SU-DHL-6 (cell line): Measurements from ENCODE around the gene AGBL4.

Experiments used
- H2AFZ ChIP-seq: fragments of 200-600 bp; sonication (generic); 2 replicates; pipeline ENCODE4 v1.6.1; 2014; ENCODE audit warnings: low read depth, mild to moderate bottlenecking, moderate library complexity, mixed read lengths, antibody characterized with exemption, low read length; ENCODE audit not compliant: severe bottlenecking
- H3F3A ChIP-seq: fragments of 200-600 bp; shearing (Covaris generic); 2 replicates; pipeline ENCODE4 v1.6.0; 2016; ENCODE audit warnings: antibody characterized with exemption, mild to moderate bottlenecking; ENCODE audit not compliant: insufficient read depth
- H3K27ac ChIP-seq: fragments of 200-600 bp; sonication (generic); 2 replicates; pipeline ENCODE4 v1.5.1; 2016; ENCODE audit warnings: low read depth, mild to moderate bottlenecking, low read length, moderate library complexity, mixed read lengths
- H3K27me3 ChIP-seq: fragments of 200-600 bp; sonication (generic), shearing (Covaris generic); 2 replicates; pipeline ENCODE4 v1.6.0; 2014; ENCODE audit warnings: mild to moderate bottlenecking, low read length
- H3K36me3 ChIP-seq: fragments of 200-600 bp; sonication (generic); 2 replicates; pipeline ENCODE4 v1.6.1; 2014; ENCODE audit warnings: mild to moderate bottlenecking, low read length, mixed read lengths
- H3K4me2 ChIP-seq: fragments of 300-600, 200-600 bp; shearing (Covaris generic), sonication (generic); 2 replicates; pipeline ENCODE4 v1.6.0; 2014; ENCODE audit warnings: low read length, low read depth, mild to moderate bottlenecking; ENCODE audit not compliant: poor library complexity, severe bottlenecking
- H3K4me3 ChIP-seq: fragments of 200-600 bp; sonication (generic); 2 replicates; pipeline ENCODE4 v1.5.1; 2014; ENCODE audit warnings: antibody characterized with exemption, low read length, mild to moderate bottlenecking, mixed read lengths; ENCODE audit not compliant: insufficient read depth, poor library complexity, severe bottlenecking
- H3K79me2 ChIP-seq: fragments of 200-600 bp; sonication (generic); 2 replicates; pipeline ENCODE4 v1.6.1; 2014; ENCODE audit warnings: mild to moderate bottlenecking, low read length, moderate library complexity; ENCODE audit not compliant: insufficient read depth
- H3K9ac ChIP-seq: fragments of 200-600 bp; sonication (generic); 2 replicates; pipeline ENCODE4 v1.7.0; 2014; ENCODE audit warnings: mild to moderate bottlenecking, low read length
- H3K9me2 ChIP-seq: fragments of 200-600 bp; sonication (generic); replicated peaks from 2 replicates; pipeline ENCODE4 v1.6.1; 2014; ENCODE audit warnings: low read length; ENCODE audit not compliant: insufficient read depth
- H3K9me3 ChIP-seq: fragments of 200-600 bp; sonication (generic); 2 replicates; pipeline ENCODE4 v1.6.1; 2014; ENCODE audit warnings: low read length, mixed read lengths; ENCODE audit not compliant: insufficient read depth
- H4K20me1 ChIP-seq: fragments of 200-600 bp; sonication (generic); 2 replicates; pipeline ENCODE4 v1.6.1; 2014; ENCODE audit warnings: low read depth, mild to moderate bottlenecking, antibody characterized with exemption, low read length, moderate library complexity, mixed read lengths
- EZH2phosphoT487 ChIP-seq: fragments of 200-600 bp; sonication (generic), shearing (Covaris generic); conservative IDR thresholded peaks from 2 replicates; pipeline ENCODE4 v1.6.1; 2018; ENCODE audit warnings: mild to moderate bottlenecking, antibody characterized with exemption, low read length, moderate library complexity, mixed read lengths
- TF ChIP-seq, protein P1 (sequence below): fragments of 200-600 bp; sonication (generic); IDR thresholded peaks from one replicate; pipeline ENCODE4 v1.5.1; 2017; ENCODE audit warnings: antibody characterized with exemption, mild to moderate bottlenecking, low read length, moderate library complexity; ENCODE audit not compliant: insufficient read depth, poor library complexity, severe bottlenecking

AGBL4 gene

DNA sequence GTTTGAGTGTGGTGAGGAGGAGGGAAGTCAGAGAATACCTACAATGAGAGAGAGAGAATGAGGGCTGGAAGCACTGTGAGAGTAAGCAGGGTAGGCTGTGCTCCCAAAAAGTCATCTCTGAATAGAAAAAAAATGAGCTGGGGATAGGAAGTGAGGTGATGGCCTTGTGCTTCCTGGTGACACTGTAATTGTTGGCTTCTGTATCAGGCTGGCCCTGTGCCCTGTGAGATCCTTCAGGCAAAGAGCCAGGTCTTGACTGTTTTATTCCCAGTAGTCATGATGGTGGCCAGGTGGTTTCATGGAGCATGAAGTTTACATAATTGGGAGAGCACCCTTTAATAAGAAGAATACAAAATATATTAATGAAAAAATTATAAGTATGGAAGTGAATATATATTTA is 1531.4 kb downstream of the AGBL4 start:
- Histone ChIP-seq H3K36me3 (no peaks in the 10 kb centered on the region), H3K9me2 (no peaks in the 10 kb centered on the region), H3K4me2 (no peak overlapping the region), H4K20me1 (no peaks in the 10 kb centered on the region), H3K4me3 (no peak overlapping the region), H3F3A (no peaks in the 10 kb centered on the region), H3K9me3 (no peaks in the 10 kb centered on the region), H2AFZ (no peak overlapping the region), H3K9ac (no peak overlapping the region), H3K79me2 (no peaks in the 10 kb centered on the region), H3K27ac (no peak overlapping the region), H3K27me3 (no peaks in the 10 kb centered on the region)
- TF ChIP-seq EZH2phosphoT487: no peak
- TF ChIP-seq, protein P1, sequence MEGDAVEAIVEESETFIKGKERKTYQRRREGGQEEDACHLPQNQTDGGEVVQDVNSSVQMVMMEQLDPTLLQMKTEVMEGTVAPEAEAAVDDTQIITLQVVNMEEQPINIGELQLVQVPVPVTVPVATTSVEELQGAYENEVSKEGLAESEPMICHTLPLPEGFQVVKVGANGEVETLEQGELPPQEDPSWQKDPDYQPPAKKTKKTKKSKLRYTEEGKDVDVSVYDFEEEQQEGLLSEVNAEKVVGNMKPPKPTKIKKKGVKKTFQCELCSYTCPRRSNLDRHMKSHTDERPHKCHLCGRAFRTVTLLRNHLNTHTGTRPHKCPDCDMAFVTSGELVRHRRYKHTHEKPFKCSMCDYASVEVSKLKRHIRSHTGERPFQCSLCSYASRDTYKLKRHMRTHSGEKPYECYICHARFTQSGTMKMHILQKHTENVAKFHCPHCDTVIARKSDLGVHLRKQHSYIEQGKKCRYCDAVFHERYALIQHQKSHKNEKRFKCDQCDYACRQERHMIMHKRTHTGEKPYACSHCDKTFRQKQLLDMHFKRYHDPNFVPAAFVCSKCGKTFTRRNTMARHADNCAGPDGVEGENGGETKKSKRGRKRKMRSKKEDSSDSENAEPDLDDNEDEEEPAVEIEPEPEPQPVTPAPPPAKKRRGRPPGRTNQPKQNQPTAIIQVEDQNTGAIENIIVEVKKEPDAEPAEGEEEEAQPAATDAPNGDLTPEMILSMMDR: no peak

DNA sequence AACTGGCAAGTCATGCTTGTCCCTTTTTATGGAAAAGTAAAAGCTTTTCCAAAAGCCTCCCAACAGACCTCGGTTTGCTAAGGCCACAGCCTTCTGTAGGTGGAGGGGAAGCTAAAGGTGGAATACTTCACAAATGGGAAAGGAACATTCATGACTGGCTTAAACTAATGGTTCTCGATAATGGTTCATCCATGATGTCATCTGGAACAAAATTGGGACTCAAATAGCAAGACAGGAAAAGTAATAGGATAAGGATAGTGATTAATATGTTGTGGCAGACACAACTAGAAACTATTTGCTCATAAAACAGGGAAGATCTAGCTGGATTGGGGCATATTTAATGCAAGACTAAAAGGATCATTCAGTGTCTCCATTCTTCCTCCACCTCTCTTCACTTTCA is 1535.0 kb downstream of the AGBL4 start:
- no peak overlapping the region for H3K27ac ChIP-seq

More for the DNA sequence above, 1535.0 kb downstream of the AGBL4 start:
- H3K9me3 ChIP-seq: no peaks in the 10 kb centered on the region
- no peak overlapping the region for H2AFZ ChIP-seq
- H3F3A ChIP-seq: no peaks in the 10 kb centered on the region
- no peak overlapping the region for H3K4me3 ChIP-seq
- H3K36me3 ChIP-seq: no peaks in the 10 kb centered on the region
- H3K4me2 ChIP-seq: no peak overlapping the region
- no peaks in the 10 kb centered on the region for H3K79me2 ChIP-seq
- no peaks in the 10 kb centered on the region for H4K20me1 ChIP-seq
- no peaks in the 10 kb centered on the region for H3K27me3 ChIP-seq
- no peak overlapping the region for H3K9ac ChIP-seq
- no peaks in the 10 kb centered on the region for H3K9me2 ChIP-seq
- TF ChIP-seq EZH2phosphoT487: no peak
- TF ChIP-seq, protein P1: no peak
